Activated CD8-positive, alpha-beta memory T cell treated with anti-CD3 and anti-CD28 coated beads, Interleukin-2, amount 50 U/mL, for 4 hours (primary cell): ENCODE data around the gene MAMLD1.

Source experiments
- DNase-seq: peaks from one replicate; pipeline ENCODE4 v3.0.0-alpha.2; 2020

Gene MAMLD1

DNA sequence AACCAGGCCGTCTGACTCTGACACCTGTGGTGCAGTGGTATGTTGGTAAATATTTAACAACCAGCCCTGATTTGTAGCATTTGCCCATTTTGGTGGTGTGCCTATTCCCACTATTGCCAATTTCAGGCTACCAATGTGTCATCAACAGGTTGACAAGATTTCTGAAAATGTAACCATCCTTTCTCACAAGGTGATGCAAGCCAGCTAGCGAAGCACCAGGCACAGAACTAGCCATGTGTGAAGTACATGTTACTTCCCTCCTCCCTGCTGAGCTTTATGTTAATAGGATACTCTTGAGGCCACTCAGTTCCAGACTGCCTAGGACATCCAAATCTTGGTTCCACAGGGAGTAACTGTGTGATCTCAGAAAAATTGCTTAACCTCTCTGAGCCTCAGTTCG, 7.2 kb upstream of the MAMLD1 start:
- no peak for DNase-seq

GRCh38 chrX:150357790-150358189, 5.3 kb upstream of the MAMLD1 start:
- DNase-seq = no peak

- no peak for DNase-seq
These were observed 4.5 kb upstream of the MAMLD1 start for GRCh38 chrX:150358651-150359050.

DNA sequence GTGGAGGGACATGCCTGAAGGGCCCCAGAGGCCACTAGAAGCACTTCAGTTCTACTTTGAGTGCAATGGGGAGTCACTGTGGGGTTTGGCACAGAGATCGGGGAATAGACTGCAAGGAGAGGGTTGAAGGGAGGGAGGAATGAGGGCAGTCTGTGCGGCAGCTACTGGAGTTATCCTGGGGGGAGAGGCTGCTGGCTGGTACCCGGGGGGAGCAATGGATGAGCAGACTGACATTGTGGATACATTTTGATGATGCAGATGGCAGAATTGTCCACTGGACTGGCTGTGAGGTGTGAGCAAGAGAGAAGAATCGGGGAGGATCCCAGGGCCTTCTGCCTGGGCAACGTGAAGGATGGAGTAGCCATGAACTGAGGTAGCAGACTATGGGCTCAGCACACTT, 2.8 kb upstream of the MAMLD1 start:
- DNase-seq = no peak

DNA sequence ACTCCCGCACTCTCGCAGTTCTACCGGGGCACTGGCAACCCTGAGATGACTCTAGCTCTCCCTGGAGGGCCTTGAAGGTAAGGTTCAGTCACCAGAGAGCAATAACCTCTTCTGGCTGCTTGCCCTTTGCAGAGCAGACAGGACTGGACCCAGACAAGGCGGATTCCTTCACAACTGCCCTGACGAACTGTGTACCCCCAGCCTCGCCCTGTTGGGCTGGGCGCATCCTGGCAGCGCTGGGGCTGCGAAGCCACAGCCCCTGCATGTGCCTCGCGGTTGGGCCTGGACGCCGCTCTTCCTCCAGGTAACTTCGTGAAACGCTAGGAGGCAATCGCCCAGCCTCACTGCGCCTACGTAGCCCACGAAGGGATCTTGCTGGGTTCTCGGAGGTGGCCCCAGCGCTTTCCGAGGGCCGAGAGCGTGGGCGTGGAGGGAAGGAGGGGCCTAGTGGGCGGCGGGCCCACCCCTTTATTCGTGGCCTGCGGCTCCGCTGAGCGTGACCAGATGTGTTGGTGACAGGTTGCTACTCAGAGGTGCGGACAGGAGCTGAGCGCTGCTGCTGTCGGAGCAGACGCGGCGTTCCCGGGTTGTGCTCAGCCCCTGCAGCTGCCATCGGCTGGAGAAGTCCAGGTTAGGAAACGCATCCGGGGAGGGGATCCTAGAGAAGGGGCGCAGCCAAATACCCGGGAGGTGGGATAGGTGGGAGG, 1.9 kb upstream of the MAMLD1 start:
- DNase-seq = peak; percentile 39

- peak; percentile 41 for DNase-seq
These were observed 1.3 kb upstream of the MAMLD1 start for GRCh38 chrX:150361777-150362351.

- DNase-seq = peak; percentile 23
These were observed 637 bp downstream of the MAMLD1 start for GRCh38 chrX:150363561-150364346.

GRCh38 chrX:150364347-150365050, 1.4 kb downstream of the MAMLD1 start:
- DNase-seq = peak; percentile 29

- DNase-seq = peak; percentile 70
These were observed 2.2 kb downstream of the MAMLD1 start for GRCh38 chrX:150365051-150365989.

GRCh38 chrX:150365990-150366911, 3.1 kb downstream of the MAMLD1 start:
- DNase-seq = no peak

GRCh38 chrX:150366951-150367545, 3.9 kb downstream of the MAMLD1 start:
- DNase-seq = no peak

- DNase-seq = no peak
These were observed 7.6 kb downstream of the MAMLD1 start for GRCh38 chrX:150370589-150371312.

- no peak for DNase-seq
These were observed 8.8 kb downstream of the MAMLD1 start for GRCh38 chrX:150371877-150372276.

- no peak for DNase-seq
These were observed 9.2 kb downstream of the MAMLD1 start for GRCh38 chrX:150372280-150372679.

DNA sequence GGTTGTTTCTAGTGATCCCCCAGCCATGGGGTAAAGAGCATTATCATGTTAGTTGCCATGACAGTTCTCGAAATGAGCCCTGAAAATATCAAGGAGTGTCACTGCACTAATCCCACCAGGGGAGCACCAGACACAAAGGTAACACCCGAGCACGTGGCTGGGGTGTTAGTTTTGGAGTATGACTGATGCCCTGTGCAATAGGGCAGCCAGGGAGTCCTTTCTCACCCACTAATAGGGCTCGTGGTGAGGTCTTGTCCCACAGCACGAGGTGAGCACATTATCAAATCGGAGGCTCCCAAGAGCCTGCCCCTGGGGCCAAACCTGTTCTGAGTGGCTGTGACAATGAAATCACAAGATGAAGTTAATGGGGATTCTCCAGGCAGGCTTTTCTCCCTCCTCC, 9.6 kb downstream of the MAMLD1 start:
- DNase-seq = no peak

DNA sequence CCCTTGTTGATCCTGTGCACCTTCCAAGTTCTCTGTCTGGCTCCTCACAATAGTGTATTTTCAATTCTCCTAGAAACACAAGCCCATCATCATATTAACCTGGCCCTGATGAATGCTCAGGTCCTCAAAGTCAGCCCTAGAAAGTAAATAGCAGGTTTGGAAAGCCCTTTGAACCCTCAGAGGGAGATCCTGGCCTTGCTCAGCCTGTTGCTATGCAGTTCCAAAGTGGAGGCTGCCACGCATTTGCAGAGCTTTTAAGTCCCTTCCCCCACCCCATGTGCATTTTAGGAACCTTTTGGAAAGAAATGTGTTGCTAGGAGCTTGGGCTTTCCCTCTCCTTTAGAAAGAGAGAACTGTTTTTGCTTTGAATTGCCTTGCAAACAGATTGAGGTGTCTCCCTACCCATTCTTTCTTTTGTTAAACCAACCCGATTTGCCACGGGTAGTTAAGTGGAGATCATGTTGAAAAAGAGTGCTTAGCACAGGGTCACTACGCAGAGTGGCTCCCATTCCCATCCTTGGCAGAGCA, 12.2 kb downstream of the MAMLD1 start:
- no peak for DNase-seq

DNA sequence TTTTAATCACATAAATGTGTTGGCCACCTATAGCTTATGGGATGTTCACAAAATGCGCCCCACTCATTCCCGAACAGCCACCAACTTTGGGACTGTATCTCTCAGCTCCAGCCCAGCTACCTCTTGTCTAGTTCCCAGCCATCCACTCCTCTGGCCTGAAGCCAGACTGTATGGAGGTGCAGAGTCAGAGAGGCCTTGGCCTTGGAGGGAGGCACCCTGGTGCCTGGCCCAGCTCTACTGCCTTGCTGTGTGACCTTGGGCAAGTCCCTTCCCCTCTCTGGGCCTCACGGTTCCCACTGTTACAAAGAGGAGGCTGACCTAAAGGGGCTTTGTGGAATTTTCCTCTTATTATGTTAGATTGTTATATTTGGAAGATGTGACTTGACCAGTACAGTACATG, 13.9 kb downstream of the MAMLD1 start:
- no peak for DNase-seq

- no peak for DNase-seq
These were observed 41.9 kb downstream of the MAMLD1 start for GRCh38 chrX:150405006-150405405.

DNA sequence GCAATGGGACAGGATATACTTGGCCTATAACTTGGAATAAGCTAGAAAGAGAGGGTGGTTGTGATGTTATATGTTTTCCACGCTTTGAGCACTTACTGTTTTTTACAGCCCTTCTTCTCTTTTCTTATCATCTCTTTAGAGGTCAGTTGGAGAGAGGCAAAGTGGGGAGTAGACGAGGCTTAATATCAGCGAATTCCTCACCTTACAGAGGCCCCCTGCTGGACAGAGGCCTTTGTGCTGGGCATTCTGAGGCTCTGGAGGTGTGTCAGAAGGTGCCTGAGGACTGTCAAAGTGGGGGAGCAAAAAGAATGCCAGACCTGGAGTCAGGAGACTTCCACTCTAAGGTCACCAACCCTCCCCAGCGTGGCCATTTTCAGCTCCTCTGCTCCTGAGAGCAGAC, 42.5 kb downstream of the MAMLD1 start:
- no peak for DNase-seq

- no peak for DNase-seq
These were observed 43.5 kb downstream of the MAMLD1 start for GRCh38 chrX:150406596-150406995.
